DND-41 (cell line): ENCODE results near the gene CABYR.

Experiments
- EZH2 ChIP-seq: IDR thresholded peaks from 3 replicates; pipeline ENCODE4 v1.6.1; 2012; ENCODE audit warnings: borderline replicate concordance, low read depth, mild to moderate bottlenecking, moderate library complexity, low read length, inconsistent platforms; ENCODE audit not compliant: severe bottlenecking
- TF ChIP-seq, protein P1 (sequence below): IDR thresholded peaks from 2 replicates; pipeline ENCODE4 v1.5.1; 2012; ENCODE audit warnings: borderline replicate concordance, low read length, moderate library complexity, mild to moderate bottlenecking; ENCODE audit not compliant: poor library complexity, severe bottlenecking; ENCODE audit errors: extremely low read depth

DNA sequence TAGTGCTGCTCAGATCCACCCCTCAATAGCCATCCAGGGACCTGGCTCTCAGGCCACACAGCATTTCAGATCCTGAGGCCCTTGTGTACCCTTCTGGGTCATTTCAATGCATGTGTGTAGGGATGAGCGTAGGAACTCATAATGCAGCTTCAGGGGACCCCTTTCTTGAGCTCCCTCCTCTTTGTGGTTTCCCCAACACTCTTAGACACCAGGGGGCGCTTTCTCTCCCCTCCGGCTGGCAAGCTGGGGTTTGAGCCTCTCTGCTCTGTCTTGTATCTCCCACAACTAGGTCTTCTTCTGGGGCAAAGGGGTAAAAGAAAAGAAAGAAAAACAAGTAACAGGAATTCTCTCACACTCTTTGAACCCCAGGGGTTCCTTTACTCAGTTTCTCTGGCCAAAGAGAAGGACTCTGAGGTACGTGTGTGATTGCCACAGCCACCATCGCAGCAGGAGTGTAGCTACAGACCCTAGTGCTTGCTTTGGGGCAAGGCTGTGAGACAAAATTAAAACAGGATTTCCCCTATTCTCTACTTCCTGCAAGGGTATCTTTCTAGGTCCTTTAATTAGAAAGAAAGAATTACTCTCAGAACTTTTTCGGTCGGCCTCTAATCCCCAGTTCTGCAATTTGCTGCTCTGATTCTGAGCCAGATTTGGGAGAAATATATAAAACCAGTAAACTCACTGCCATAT lies 38.0 kb downstream of the CABYR start:
- TF ChIP-seq, protein P1, sequence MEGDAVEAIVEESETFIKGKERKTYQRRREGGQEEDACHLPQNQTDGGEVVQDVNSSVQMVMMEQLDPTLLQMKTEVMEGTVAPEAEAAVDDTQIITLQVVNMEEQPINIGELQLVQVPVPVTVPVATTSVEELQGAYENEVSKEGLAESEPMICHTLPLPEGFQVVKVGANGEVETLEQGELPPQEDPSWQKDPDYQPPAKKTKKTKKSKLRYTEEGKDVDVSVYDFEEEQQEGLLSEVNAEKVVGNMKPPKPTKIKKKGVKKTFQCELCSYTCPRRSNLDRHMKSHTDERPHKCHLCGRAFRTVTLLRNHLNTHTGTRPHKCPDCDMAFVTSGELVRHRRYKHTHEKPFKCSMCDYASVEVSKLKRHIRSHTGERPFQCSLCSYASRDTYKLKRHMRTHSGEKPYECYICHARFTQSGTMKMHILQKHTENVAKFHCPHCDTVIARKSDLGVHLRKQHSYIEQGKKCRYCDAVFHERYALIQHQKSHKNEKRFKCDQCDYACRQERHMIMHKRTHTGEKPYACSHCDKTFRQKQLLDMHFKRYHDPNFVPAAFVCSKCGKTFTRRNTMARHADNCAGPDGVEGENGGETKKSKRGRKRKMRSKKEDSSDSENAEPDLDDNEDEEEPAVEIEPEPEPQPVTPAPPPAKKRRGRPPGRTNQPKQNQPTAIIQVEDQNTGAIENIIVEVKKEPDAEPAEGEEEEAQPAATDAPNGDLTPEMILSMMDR = peak; percentile 73
- no peak for TF ChIP-seq EZH2
